Measurements from ENCODE around the gene UGT1A4. TPM values are rescaled to one million over a fixed set of nuclear protein-coding genes. Genes with fewer than 3 reads are reported as not detected.

Gene UGT1A4
- total and polyA plus RNA-seq, 2 donors (not counting 1 experiment from before 2014, with no cell fraction given): not detected

- Histone ChIP-seq H2AFZ (ENCODE audit: low read length) (no peak overlapping the region), H3K4me2 (ENCODE audit: extremely low read depth, insufficient read depth, low read length) (no peak overlapping the region), H3K36me3 (ENCODE audit: control insufficient read depth, insufficient read depth, low read length) (no peaks in the 10 kb centered on the region), H3K9ac (ENCODE audit: insufficient read depth, low read length) (no peak overlapping the region), H3K9me3 (ENCODE audit: control insufficient read depth, insufficient read depth, low read depth, low read length) (no peaks in the 10 kb centered on the region), H4K20me1 (ENCODE audit: control insufficient read depth, extremely low read depth, insufficient read depth, low read length) (no peaks in the 10 kb centered on the region), H3K79me2 (ENCODE audit: control insufficient read depth, insufficient read depth, low read length) (no peaks in the 10 kb centered on the region), H3K4me1 (ENCODE audit: control insufficient read depth, extremely low read depth, insufficient read depth, low read length) (no peaks in the 10 kb centered on the region), H3K27ac (ENCODE audit: insufficient read depth, low read length) (no peak overlapping the region), H3K4me3 (replicated peaks in 1 of 4; ENCODE audit: control extremely low read depth in 1 of 4, insufficient read depth in 1 of 4, low read depth in 3 of 4, low read length in 4 of 4) (no peak overlapping the region), H3K27me3 (ENCODE audit: control insufficient read depth, insufficient read depth, low read length) (no peaks in the 10 kb centered on the region)
- DNase-seq (ENCODE audit: low read depth in 2 of 2): no peak
- TF ChIP-seq EZH2 (IDR thresholded peaks at IDR 0.05; ENCODE audit: low read length, missing control alignments) (no peak), CTCF (conservative IDR thresholded peaks at IDR 0.05 in 1 of 2, IDR thresholded peaks at IDR 0.05 in 1 of 2; ENCODE audit: low read depth in 1 of 2, low read length in 2 of 2) (no peak)
These were observed 54.0 kb downstream of the UGT1A4 start for GRCh38 chr2:233772583-233772982.

GRCh38 chr2:233773854-233774253 is 55.3 kb downstream of the UGT1A4 start:
- Histone ChIP-seq H3K27me3 (ENCODE audit: control insufficient read depth, insufficient read depth, low read length) (no peaks in the 10 kb centered on the region), H4K20me1 (ENCODE audit: control insufficient read depth, extremely low read depth, insufficient read depth, low read length) (no peaks in the 10 kb centered on the region)
- TF ChIP-seq CTCF (conservative IDR thresholded peaks at IDR 0.05 in 1 of 2, IDR thresholded peaks at IDR 0.05 in 1 of 2; ENCODE audit: low read depth in 1 of 2, low read length in 2 of 2) (no peak), EZH2 (IDR thresholded peaks at IDR 0.05; ENCODE audit: low read length, missing control alignments) (no peak)

GRCh38 chr2:233775414-233775813 is 56.9 kb downstream of the UGT1A4 start:
- no peaks in the 10 kb centered on the region for H4K20me1 ChIP-seq (ENCODE audit: control insufficient read depth, extremely low read depth, insufficient read depth, low read length)
- no peak overlapping the region for H3K4me2 ChIP-seq (ENCODE audit: extremely low read depth, insufficient read depth, low read length)
- H3K27me3 ChIP-seq (ENCODE audit: control insufficient read depth, insufficient read depth, low read length): no peaks in the 10 kb centered on the region
- no peaks in the 10 kb centered on the region for H3K4me1 ChIP-seq (ENCODE audit: control insufficient read depth, extremely low read depth, insufficient read depth, low read length)
- H3K4me3 ChIP-seq (replicated peaks in 1 of 4; ENCODE audit: control extremely low read depth in 1 of 4, insufficient read depth in 1 of 4, low read depth in 3 of 4, low read length in 4 of 4): no peak overlapping the region
- TF ChIP-seq EZH2 (IDR thresholded peaks at IDR 0.05; ENCODE audit: low read length, missing control alignments) (no peak), CTCF (conservative IDR thresholded peaks at IDR 0.05 in 1 of 2, IDR thresholded peaks at IDR 0.05 in 1 of 2; ENCODE audit: low read depth in 1 of 2, low read length in 2 of 2) (no peak)
- no peaks in the 10 kb centered on the region for H3K9me3 ChIP-seq (ENCODE audit: control insufficient read depth, insufficient read depth, low read depth, low read length)
- H3K9ac ChIP-seq (ENCODE audit: insufficient read depth, low read length): no peak overlapping the region
- DNase-seq (ENCODE audit: low read depth in 2 of 2): no peak
- H3K27ac ChIP-seq (ENCODE audit: insufficient read depth, low read length): no peak overlapping the region
- H3K79me2 ChIP-seq (ENCODE audit: control insufficient read depth, insufficient read depth, low read length): no peaks in the 10 kb centered on the region
- no peak overlapping the region for H2AFZ ChIP-seq (ENCODE audit: low read length)
- H3K36me3 ChIP-seq (ENCODE audit: control insufficient read depth, insufficient read depth, low read length): no peaks in the 10 kb centered on the region

More at GRCh38 chr2:233773854-233774253, 55.3 kb downstream of the UGT1A4 start:
- Histone ChIP-seq H3K79me2 (ENCODE audit: control insufficient read depth, insufficient read depth, low read length) (no peaks in the 10 kb centered on the region), H3K27ac (ENCODE audit: insufficient read depth, low read length) (no peak overlapping the region), H2AFZ (ENCODE audit: low read length) (no peak overlapping the region), H3K36me3 (ENCODE audit: control insufficient read depth, insufficient read depth, low read length) (no peaks in the 10 kb centered on the region), H3K4me3 (replicated peaks in 1 of 4; ENCODE audit: control extremely low read depth in 1 of 4, insufficient read depth in 1 of 4, low read depth in 3 of 4, low read length in 4 of 4) (no peak overlapping the region), H3K4me2 (ENCODE audit: extremely low read depth, insufficient read depth, low read length) (no peak overlapping the region), H3K4me1 (ENCODE audit: control insufficient read depth, extremely low read depth, insufficient read depth, low read length) (no peaks in the 10 kb centered on the region), H3K9me3 (ENCODE audit: control insufficient read depth, insufficient read depth, low read depth, low read length) (no peaks in the 10 kb centered on the region), H3K9ac (ENCODE audit: insufficient read depth, low read length) (no peak overlapping the region)
- no peak for DNase-seq (ENCODE audit: low read depth in 2 of 2)
